ENCODE data around the gene GSN. TPM values are rescaled to one million over a fixed set of nuclear protein-coding genes. Genes with fewer than 3 reads are reported as not detected.

The GSN gene
- total and polyA plus RNA-seq, 2 of the 8 experiments (the other 6 are each of a cell fraction or from before 2014, with no cell fraction given), result 52.3 to 94.5 TPM

- no peak overlapping the region for H3K9ac ChIP-seq (replicated peaks in 1 of 4; ENCODE audit: extremely low read depth in 1 of 4, low read depth in 3 of 4, low read length in 3 of 4)
- H3K4ac ChIP-seq (replicated peaks; ENCODE audit: insufficient read length, low read depth, low read length), result no peak overlapping the region
- H2BK120ac ChIP-seq (replicated peaks; ENCODE audit: low read depth, low read length), result no peak overlapping the region
- H4K91ac ChIP-seq (replicated peaks; ENCODE audit: insufficient read length, low read length), result no peak overlapping the region
- no peak overlapping the region for H4K5ac ChIP-seq (ENCODE audit: insufficient read length, low read depth, low read length)
- no peak overlapping the region for H3K56ac ChIP-seq (replicated peaks; ENCODE audit: insufficient read length, low read depth, low read length)
- ChIA-PET CTCF (ENCODE audit: partially characterized antibody) (interaction anchor here (1.0 to 2.5 kb wide), 8 partner anchors 9 to 114 kb away, joined by 3 to 8 read pairs (median 5); no protein-coding TSS in a partner anchor), POLR2A (ENCODE audit: partially characterized antibody) (no interaction called here)
- no peaks in the 10 kb centered on the region for H3K23me2 ChIP-seq (ENCODE audit: low read depth, low read length)
- H3K4me3 ChIP-seq (ENCODE audit: extremely low read depth in 1 of 4, insufficient read depth in 2 of 4, low read depth in 3 of 4, low read length in 4 of 4), result no peak overlapping the region
- no peak overlapping the region for H3K4me2 ChIP-seq (ENCODE audit: insufficient read depth in 1 of 2, low read depth in 2 of 2, low read length in 2 of 2)
- H2BK20ac ChIP-seq (ENCODE audit: low read length), result no peak overlapping the region
- H4K8ac ChIP-seq (ENCODE audit: extremely low read depth, insufficient read depth, low read length), result no peak overlapping the region
- H3K18ac ChIP-seq (ENCODE audit: extremely low read depth, low read length), result no peak overlapping the region
- peaks cover 0 to 3% of the 10 kb centered on the region in 2 experiments for H4K20me1 ChIP-seq (replicated peaks in 1 of 2; ENCODE audit: control insufficient read depth in 1 of 2, insufficient read depth in 2 of 2, low read length in 2 of 2)
- H3K23ac ChIP-seq (ENCODE audit: insufficient read length), result no peak overlapping the region
- no peak overlapping the region for H3K14ac ChIP-seq (ENCODE audit: insufficient read length)
- no peak overlapping the region for H3K27ac ChIP-seq (ENCODE audit: low read depth, low read length)
- peaks cover 0 to 8% (median 3%) of the 10 kb centered on the region in 4 experiments; a peak in 5 of 8 replicates for H3K36me3 ChIP-seq (ENCODE audit: control insufficient read depth in 2 of 4, insufficient read depth in 4 of 4, low read length in 3 of 4)
- H3K79me2 ChIP-seq (ENCODE audit: control insufficient read depth in 1 of 2, insufficient read depth in 2 of 2, low read length in 2 of 2), result no peaks in the 10 kb centered on the region
- no peak overlapping the region for H2BK5ac ChIP-seq (ENCODE audit: low read depth, low read length)
- FAIRE-seq (no peak), DNase-seq (ENCODE audit: low read depth in 1 of 2, low spot score in 2 of 2) (no peak)
- no peak overlapping the region for H2AK5ac ChIP-seq (ENCODE audit: low read depth, low read length)
- no peaks in the 10 kb centered on the region for H3K4me1 ChIP-seq (replicated peaks in 1 of 4; ENCODE audit: control insufficient read depth in 3 of 4, insufficient read depth in 4 of 4, low read length in 3 of 4)
- no peaks in the 10 kb centered on the region for H3K79me1 ChIP-seq (ENCODE audit: low read depth, low read length)
- 83% methylated on average over 11 of the region's 11 CpGs; no CpG with 5 or more reads in 1 of the 2 experiments for WGBS, 2 experiments (ENCODE audit: extremely low coverage in 1 of 2, insufficient coverage in 1 of 2, insufficient read length in 1 of 2, insufficient replicate concordance in 2 of 2, low coverage in 1 of 2, low lambda C conversion rate in 2 of 2, missing lambda C conversion rate in 1 of 2)
- H2AFZ ChIP-seq (ENCODE audit: low read length), result no peak overlapping the region
- no peak overlapping the region; the same call in 1 of the 2 replicates for H2BK12ac ChIP-seq (ENCODE audit: low read depth, low read length)
- no peak overlapping the region for H2BK15ac ChIP-seq (ENCODE audit: low read length)
- no peaks in the 10 kb centered on the region for H3K9me3 ChIP-seq (ENCODE audit: insufficient read depth in 2 of 2, low read depth in 1 of 2, low read length in 1 of 2)
- no peaks in the 10 kb centered on the region for H3K27me3 ChIP-seq (replicated peaks in 1 of 4; ENCODE audit: control insufficient read depth in 3 of 4, extremely low read depth in 1 of 4, insufficient read depth in 3 of 4, low read length in 3 of 4)
- no peak for TF ChIP-seq RNF2 (IDR thresholded peaks at IDR 0.05; ENCODE audit: borderline replicate concordance, low read depth, low read length, missing control alignments, poor library complexity, severe bottlenecking)
- no peak for TF ChIP-seq KDM5A (IDR thresholded peaks at IDR 0.05; ENCODE audit: low read length)
- TF ChIP-seq YY1 (IDR thresholded peaks at IDR 0.05; ENCODE audit: low read depth, low read length), result no peak
- no peak for TF ChIP-seq USF2 (IDR thresholded peaks at IDR 0.05; ENCODE audit: low read length)
- no peak for TF ChIP-seq GTF2F1 (IDR thresholded peaks at IDR 0.05; ENCODE audit: borderline replicate concordance, low read depth, low read length)
- no peak for TF ChIP-seq BACH1 (IDR thresholded peaks at IDR 0.05; ENCODE audit: low read length)
- TF ChIP-seq GABPA (IDR thresholded peaks at IDR 0.05; ENCODE audit: borderline replicate concordance, insufficient read depth, low read length), result no peak
- TF ChIP-seq ATF3 (IDR thresholded peaks at IDR 0.05; ENCODE audit: insufficient read depth, low read depth, low read length), result no peak
- no peak for TF ChIP-seq MAX (IDR thresholded peaks at IDR 0.05)
- TF ChIP-seq CEBPB (IDR thresholded peaks at IDR 0.05; ENCODE audit: low read depth, low read length), result no peak
- no peak for TF ChIP-seq KDM1A (IDR thresholded peaks at IDR 0.05; ENCODE audit: borderline replicate concordance, low read length)
Measured at GRCh38 chr9:121326901-121327613, 59.1 kb downstream of the GSN start.

All from H1 (cell line).